ENCODE results near the gene CEP295NL. TPM values are rescaled to one million over a fixed set of nuclear protein-coding genes. Genes with fewer than 3 reads are reported as not detected.
A peak's percentile ranks its signal among the peaks of the same experiment; 100 is the strongest.

Gene CEP295NL
- total and polyA plus RNA-seq, 2 of the 8 experiments (the other 6 are each of a cell fraction or from before 2014, with no cell fraction given): 0.06 to 2.0 TPM

- DNase-seq (ENCODE audit: low read depth in 1 of 2, low spot score in 2 of 2): peak in 1 of 2 experiments; percentile 64
- ChIA-PET POLR2A (ENCODE audit: partially characterized antibody) (interaction anchor here (0.7 to 2.3 kb wide), 3 partner anchors 10 to 132 kb away, joined by 3 to 5 read pairs (median 5); no protein-coding TSS in a partner anchor), CTCF (ENCODE audit: partially characterized antibody) (interaction anchor here (0.6 to 3.8 kb wide), 25 partner anchors 10 to 558 kb away, joined by 3 to 18 read pairs (median 3); no protein-coding TSS in a partner anchor)
- no peak overlapping the region; the same call in 1 of the 2 replicates for H4K8ac ChIP-seq (ENCODE audit: extremely low read depth, insufficient read depth, low read length)
- 66% methylated on average over 10 of the region's 10 CpGs; no CpG with 5 or more reads in 1 of the 2 experiments for WGBS, 2 experiments (ENCODE audit: extremely low coverage in 1 of 2, insufficient coverage in 1 of 2, insufficient read length in 1 of 2, insufficient replicate concordance in 2 of 2, low coverage in 1 of 2, low lambda C conversion rate in 2 of 2, missing lambda C conversion rate in 1 of 2)
- H3K56ac ChIP-seq (replicated peaks; ENCODE audit: insufficient read length, low read depth, low read length): no peak overlapping the region
- H3K79me1 ChIP-seq (ENCODE audit: low read depth, low read length): peaks cover 5% of the 10 kb centered on the region
- FAIRE-seq: no peak
- H3K36me3 ChIP-seq (ENCODE audit: control insufficient read depth in 2 of 4, insufficient read depth in 4 of 4, low read length in 3 of 4): no peaks in the 10 kb centered on the region; a peak in 1 of 8 replicates
- no peak overlapping the region for H3K4ac ChIP-seq (replicated peaks; ENCODE audit: insufficient read length, low read depth, low read length)
- H3K4me3 ChIP-seq (ENCODE audit: extremely low read depth in 1 of 4, insufficient read depth in 2 of 4, low read depth in 3 of 4, low read length in 4 of 4): no peak overlapping the region
- H3K4me1 ChIP-seq (replicated peaks in 1 of 4; ENCODE audit: control insufficient read depth in 3 of 4, insufficient read depth in 4 of 4, low read length in 3 of 4): peaks cover 2 to 12% (median 5%) of the 10 kb centered on the region in 4 experiments
- no peak overlapping the region for H3K27ac ChIP-seq (ENCODE audit: low read depth, low read length)
- H3K79me2 ChIP-seq (ENCODE audit: control insufficient read depth in 1 of 2, insufficient read depth in 2 of 2, low read length in 2 of 2): peaks cover 14 to 19% of the 10 kb centered on the region in 2 experiments
- peaks cover 4 to 12% of the 10 kb centered on the region in 2 experiments for H4K20me1 ChIP-seq (replicated peaks in 1 of 2; ENCODE audit: control insufficient read depth in 1 of 2, insufficient read depth in 2 of 2, low read length in 2 of 2)
- H2AK5ac ChIP-seq (ENCODE audit: low read depth, low read length): no peak overlapping the region
- H3K9ac ChIP-seq (replicated peaks in 1 of 4; ENCODE audit: extremely low read depth in 1 of 4, low read depth in 3 of 4, low read length in 3 of 4): no peak overlapping the region
- no peak overlapping the region for H2BK15ac ChIP-seq (ENCODE audit: low read length)
- H3K23me2 ChIP-seq (ENCODE audit: low read depth, low read length): peaks cover 3% of the 10 kb centered on the region
- H3K18ac ChIP-seq (ENCODE audit: extremely low read depth, low read length): no peak overlapping the region
- no peaks in the 10 kb centered on the region for H3K27me3 ChIP-seq (replicated peaks in 1 of 4; ENCODE audit: control insufficient read depth in 3 of 4, extremely low read depth in 1 of 4, insufficient read depth in 3 of 4, low read length in 3 of 4)
- no peak overlapping the region for H4K5ac ChIP-seq (ENCODE audit: insufficient read length, low read depth, low read length)
- H2BK12ac ChIP-seq (ENCODE audit: low read depth, low read length): no peak overlapping the region
- no peak for TF ChIP-seq EGR1 (IDR thresholded peaks at IDR 0.05; ENCODE audit: borderline replicate concordance, low read depth, low read length)
- peak; percentile 50 for TF ChIP-seq CREB1 (IDR thresholded peaks at IDR 0.05)
- TF ChIP-seq GABPA (IDR thresholded peaks at IDR 0.05; ENCODE audit: borderline replicate concordance, insufficient read depth, low read length): peak; percentile 60; the same call in 1 of the 2 replicates
- TF ChIP-seq BCL11A (IDR thresholded peaks at IDR 0.05; ENCODE audit: low read depth in 2 of 2, low read length in 2 of 2): no peak
- TF ChIP-seq RAD21 (IDR thresholded peaks at IDR 0.05 in 1 of 2, conservative IDR thresholded peaks at IDR 0.05 in 1 of 2; ENCODE audit: low read depth in 2 of 2, low read length in 2 of 2): peak; percentile 44 to 55
- peak; percentile 94 for TF ChIP-seq YY1 (IDR thresholded peaks at IDR 0.05; ENCODE audit: low read depth, low read length)
- TF ChIP-seq CTCF (IDR thresholded peaks at IDR 0.05; ENCODE audit: control extremely low read depth in 1 of 3, insufficient read depth in 1 of 3, low read depth in 1 of 3, low read length in 3 of 3): peak; percentile 70 to 96 (median 90)
- TF ChIP-seq FOSL1 (IDR thresholded peaks at IDR 0.05; ENCODE audit: insufficient read depth, low read depth, low read length): no peak
- H2AFZ ChIP-seq (ENCODE audit: low read length): no peak overlapping the region
- H4K91ac ChIP-seq (replicated peaks; ENCODE audit: insufficient read length, low read length): no peak overlapping the region
- H3K4me2 ChIP-seq (ENCODE audit: insufficient read depth in 1 of 2, low read depth in 2 of 2, low read length in 2 of 2): no peak overlapping the region
- H3K23ac ChIP-seq (ENCODE audit: insufficient read length): no peak overlapping the region
- no peak overlapping the region for H2BK5ac ChIP-seq (ENCODE audit: low read depth, low read length)
- no peaks in the 10 kb centered on the region for H3K9me3 ChIP-seq (ENCODE audit: insufficient read depth in 2 of 2, low read depth in 1 of 2, low read length in 1 of 2)
- H2BK20ac ChIP-seq (ENCODE audit: low read length): no peak overlapping the region
- H3K14ac ChIP-seq (ENCODE audit: insufficient read length): no peak overlapping the region
- H2BK120ac ChIP-seq (replicated peaks; ENCODE audit: low read depth, low read length): no peak overlapping the region
These were observed 60.0 kb downstream of the CEP295NL start for GRCh38 chr17:78842881-78843565.

Data from H1 (cell line).